HCT116 (cell line): ENCODE results near the gene TEX10. TPM values are rescaled to one million over a fixed set of nuclear protein-coding genes. Genes with fewer than 3 reads are reported as not detected.

Source experiments
- ATAC-seq: fragments of 200-7000 bp; cut with Tn5 transposase; 2 replicates; pipeline ENCODE4 v1.9.1; 2020; ENCODE audit warnings: mild to moderate bottlenecking, moderate library complexity
- BruUV-seq: library from RNA; stranded (reverse); fragments of 400-500 nt; replicated peaks from 2 replicates; lab custom pipeline; 2021; lab: Mats Ljungman, UMichigan
- CTCF ChIA-PET: fragments of 300-600 bp; sonication (Branson Sonifier 250); formaldehyde crosslinking; loops from one replicate; lab custom pipeline; 2021; ENCODE audit warnings: antibody characterized with exemption; lab: Charles Lee
- POLR2A ChIA-PET: fragments of 300-600, 350-600 bp; sonication (Branson Sonifier 250); formaldehyde crosslinking; loops from one replicate; lab custom pipeline; 2021; ENCODE audit warnings: antibody characterized with exemption; lab: Charles Lee
- RAD21 ChIA-PET, 2 experiments: fragments of 300-600 bp; sonication (Branson Sonifier 250); formaldehyde crosslinking; loops; one replicate each; lab custom pipeline; 2023; ENCODE audit warnings: low total read pairs in 2 of 2; ENCODE audit not compliant: uncharacterized antibody in 2 of 2, unreplicated experiment in 2 of 2, low non-redundant PET in 1 of 2; lab: Charles Lee
- DNase-seq: peaks from one replicate; pipeline ENCODE4 v3.0.0-alpha.2; 2010; ENCODE audit warnings: low read depth, low spot score
- H2AFZ ChIP-seq: fragments of 200-600 bp; shearing (Covaris generic), sonication (generic); 2 replicates; pipeline ENCODE4 v1.6.1; 2017; ENCODE audit warnings: low read depth, mixed run types, mixed read lengths, antibody characterized with exemption, low read length; ENCODE audit not compliant: poor library complexity, severe bottlenecking
- H3K27ac ChIP-seq: 2 replicates; pipeline ENCODE4 v1.5.1; 2012; ENCODE audit warnings: low read depth, low read length
- H3K27me3 ChIP-seq: fragments of 200-600 bp; sonication (generic); 2 replicates; pipeline ENCODE4 v1.6.1; 2016; ENCODE audit warnings: mixed run types, low read length, mixed read lengths; ENCODE audit not compliant: insufficient read depth
- H3K36me3 ChIP-seq, 2 experiments: fragments of 200-500 bp in 1 of 2; fragments of 200-600 bp in 1 of 2; sonication (Bioruptor generic) in 1 of 2; sonication (generic) in 1 of 2; 2 replicates each; pipeline versions ENCODE4 v1.5.1 to v1.6.1; 2014 to 2016; ENCODE audit warnings: low read length in 2 of 2, inconsistent platforms in 1 of 2, mixed read lengths in 1 of 2, mixed run types in 1 of 2; ENCODE audit not compliant: insufficient read depth in 2 of 2, control insufficient read depth in 1 of 2
- H3K4me1 ChIP-seq, 2 experiments: fragments of 200-600 bp in 1 of 2; sonication (generic) in 1 of 2; 2 replicates each; pipeline versions ENCODE4 v1.5.1 to v1.6.1; 2012 to 2017; ENCODE audit warnings: low read length in 2 of 2, inconsistent platforms in 1 of 2, mild to moderate bottlenecking in 1 of 2, mixed read lengths in 1 of 2, mixed run types in 1 of 2, moderate library complexity in 1 of 2; ENCODE audit not compliant: insufficient read depth in 2 of 2, control insufficient read depth in 1 of 2
- H3K4me2 ChIP-seq: fragments of 200-600 bp; sonication (generic); 2 replicates; pipeline ENCODE4 v1.6.1; 2017; ENCODE audit warnings: mixed run types, low read length, mixed read lengths
- H3K4me3 ChIP-seq, 2 experiments: fragments of 200-600 bp in 1 of 2; sonication (generic) in 1 of 2; replicated peaks in 1 of 2; 2 replicates each; pipeline ENCODE4 v1.5.1; 2011 to 2016; ENCODE audit warnings: low read length in 2 of 2, control low read depth in 1 of 2, low read depth in 1 of 2, mild to moderate bottlenecking in 1 of 2, mixed read lengths in 1 of 2, mixed run types in 1 of 2
- H3K79me2 ChIP-seq: fragments of 200-600 bp; sonication (generic); 2 replicates; pipeline ENCODE4 v1.6.1; 2017; ENCODE audit warnings: mild to moderate bottlenecking, mixed run types, low read length, moderate library complexity, mixed read lengths; ENCODE audit not compliant: insufficient read depth
- H3K9ac ChIP-seq: fragments of 200-600 bp; sonication (generic); 2 replicates; pipeline ENCODE4 v1.6.1; 2016; ENCODE audit warnings: low read length, mixed read lengths
- H3K9me2 ChIP-seq: fragments of 200-600 bp; sonication (generic), shearing (Covaris generic); 2 replicates; pipeline ENCODE4 v1.6.1; 2017; ENCODE audit warnings: mixed run types, mild to moderate bottlenecking, moderate library complexity; ENCODE audit not compliant: insufficient read depth
- H3K9me3 ChIP-seq, 2 experiments: fragments of 200-500 bp in 1 of 2; fragments of 200-600 bp in 1 of 2; sonication (Bioruptor generic) in 1 of 2; sonication (generic) in 1 of 2; 2 replicates each; pipeline ENCODE4 v1.6.1; 2014 to 2017; ENCODE audit warnings: low read length in 2 of 2, mixed read lengths in 2 of 2, inconsistent platforms in 1 of 2, low read depth in 1 of 2, mild to moderate bottlenecking in 1 of 2, mixed run types in 1 of 2, moderate library complexity in 1 of 2; ENCODE audit not compliant: control insufficient read depth in 1 of 2, insufficient read depth in 1 of 2
- H4K20me1 ChIP-seq: fragments of 200-600 bp; sonication (generic), shearing (Covaris generic); 2 replicates; pipeline ENCODE4 v1.6.1; 2017; ENCODE audit warnings: mixed run types, mild to moderate bottlenecking, moderate library complexity; ENCODE audit not compliant: insufficient read depth
- CBX3 ChIP-seq: IDR thresholded peaks from 2 replicates; pipeline ENCODE4 v1.6.1; 2012; ENCODE audit warnings: low read depth
- EGR1 ChIP-seq: IDR thresholded peaks from 2 replicates; pipeline ENCODE4 v1.6.1; 2012; ENCODE audit warnings: low read depth
- ELF1 ChIP-seq: IDR thresholded peaks from 2 replicates; pipeline ENCODE4 v1.6.1; 2012; ENCODE audit warnings: low read depth, borderline replicate concordance
- EZH2phosphoT487 ChIP-seq: fragments of 200-600 bp; IDR thresholded peaks from 2 replicates; pipeline ENCODE4 v1.6.1; 2018; ENCODE audit warnings: antibody characterized with exemption, borderline replicate concordance
- FOSL1 ChIP-seq: IDR thresholded peaks from 2 replicates; pipeline ENCODE4 v1.6.1; 2012; ENCODE audit warnings: low read depth
- JUND ChIP-seq: IDR thresholded peaks from 2 replicates; pipeline ENCODE4 v1.6.1; 2012
- POLR2A ChIP-seq: IDR thresholded peaks from 2 replicates; pipeline ENCODE4 v1.7.0; 2011; ENCODE audit warnings: borderline replicate concordance; ENCODE audit not compliant: insufficient read depth, insufficient read length; ENCODE audit errors: extremely low read depth
- POLR2AphosphoS5 ChIP-seq: IDR thresholded peaks from 2 replicates; pipeline ENCODE4 v1.6.1; 2011; ENCODE audit warnings: mild to moderate bottlenecking, low read depth, low read length, moderate library complexity
- RAD21 ChIP-seq: IDR thresholded peaks from 2 replicates; pipeline ENCODE4 v1.6.1; 2012; ENCODE audit warnings: low read depth, mild to moderate bottlenecking
- REST ChIP-seq: IDR thresholded peaks from 2 replicates; pipeline ENCODE4 v1.6.1; 2012; ENCODE audit warnings: low read depth
- SIN3A ChIP-seq: IDR thresholded peaks from 2 replicates; pipeline ENCODE4 v1.6.1; 2012; ENCODE audit warnings: low read depth
- SP1 ChIP-seq: IDR thresholded peaks from 2 replicates; pipeline ENCODE4 v1.6.1; 2012; ENCODE audit warnings: low read depth
- SRF ChIP-seq: IDR thresholded peaks from 2 replicates; pipeline ENCODE4 v1.6.1; 2012; ENCODE audit warnings: low read depth
- YY1 ChIP-seq: IDR thresholded peaks from 2 replicates; pipeline ENCODE4 v1.6.1; 2011; ENCODE audit warnings: low read length, low read depth, moderate library complexity, mild to moderate bottlenecking; ENCODE audit not compliant: insufficient replicate concordance; ENCODE audit errors: extremely low read depth
- ZBTB33 ChIP-seq: IDR thresholded peaks from 2 replicates; pipeline ENCODE4 v1.6.1; 2011; ENCODE audit warnings: mild to moderate bottlenecking, low read length, moderate library complexity; ENCODE audit not compliant: insufficient replicate concordance; ENCODE audit errors: extremely low read depth
- ZFX ChIP-seq: fragments of 450-650 bp; IDR thresholded peaks from 2 replicates; pipeline ENCODE4 v1.6.1; 2017
- ZNF274 ChIP-seq: fragments of 200-500 bp; sonication (Bioruptor generic); IDR thresholded peaks from 2 replicates; pipeline ENCODE4 v1.6.1; 2014; ENCODE audit warnings: mild to moderate bottlenecking, low read depth, low read length, inconsistent platforms
- intact Hi-C: fragments of 100-400 bp; cut with micrococcal nuclease; formaldehyde crosslinking; loops from 2 replicates; pipeline ENCODE4 v1.10.0; 2022
- total RNA-seq: library from RNA; stranded (reverse); gene quantifications from one replicate; pipeline ENCODE4 v1.2.1, GENCODE V29; 2021; ENCODE audit not compliant: unreplicated experiment
- TF ChIP-seq, protein P1 (sequence below), 3 experiments: fragments of 200-600 bp in 1 of 3; sonication (generic) in 1 of 3; IDR thresholded peaks in 2 of 3; conservative IDR thresholded peaks in 1 of 3; 2 replicates each; pipeline ENCODE4 v1.5.1; 2012 to 2017; ENCODE audit warnings: low read depth in 2 of 3, low read length in 2 of 3, antibody characterized with exemption in 1 of 3, borderline replicate concordance in 1 of 3, control low read depth in 1 of 3, mild to moderate bottlenecking in 1 of 3, mixed read lengths in 1 of 3, mixed run types in 1 of 3, moderate library complexity in 1 of 3; ENCODE audit not compliant: insufficient read depth in 1 of 3
- TF ChIP-seq, protein P2 (sequence below): IDR thresholded peaks from 2 replicates; pipeline ENCODE4 v1.6.1; 2012

TEX10 gene
- total RNA-seq, 1 experiment from 2014 or later = 53.0 TPM

DNA sequence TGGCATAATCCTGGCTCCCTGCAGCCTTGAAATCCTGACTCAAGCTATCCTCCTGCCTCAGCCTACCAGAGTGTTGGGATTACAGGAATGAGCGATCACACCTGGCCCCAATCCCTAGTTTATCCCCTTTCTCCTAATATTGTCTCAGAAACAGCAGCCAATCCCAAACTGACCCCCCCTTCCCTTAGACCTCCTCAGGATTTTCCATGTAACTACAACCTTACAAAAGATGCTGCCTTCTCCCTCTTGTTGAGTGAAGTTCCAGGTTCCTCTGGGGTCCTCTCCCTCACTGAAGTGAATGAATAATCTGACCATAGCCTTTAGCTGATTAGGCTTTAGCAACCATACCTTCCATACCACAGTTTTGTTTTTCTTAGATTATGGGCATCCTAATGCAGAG lies 48.3 kb upstream of the TEX10 start (continued):
- TF ChIP-seq, protein P1, sequence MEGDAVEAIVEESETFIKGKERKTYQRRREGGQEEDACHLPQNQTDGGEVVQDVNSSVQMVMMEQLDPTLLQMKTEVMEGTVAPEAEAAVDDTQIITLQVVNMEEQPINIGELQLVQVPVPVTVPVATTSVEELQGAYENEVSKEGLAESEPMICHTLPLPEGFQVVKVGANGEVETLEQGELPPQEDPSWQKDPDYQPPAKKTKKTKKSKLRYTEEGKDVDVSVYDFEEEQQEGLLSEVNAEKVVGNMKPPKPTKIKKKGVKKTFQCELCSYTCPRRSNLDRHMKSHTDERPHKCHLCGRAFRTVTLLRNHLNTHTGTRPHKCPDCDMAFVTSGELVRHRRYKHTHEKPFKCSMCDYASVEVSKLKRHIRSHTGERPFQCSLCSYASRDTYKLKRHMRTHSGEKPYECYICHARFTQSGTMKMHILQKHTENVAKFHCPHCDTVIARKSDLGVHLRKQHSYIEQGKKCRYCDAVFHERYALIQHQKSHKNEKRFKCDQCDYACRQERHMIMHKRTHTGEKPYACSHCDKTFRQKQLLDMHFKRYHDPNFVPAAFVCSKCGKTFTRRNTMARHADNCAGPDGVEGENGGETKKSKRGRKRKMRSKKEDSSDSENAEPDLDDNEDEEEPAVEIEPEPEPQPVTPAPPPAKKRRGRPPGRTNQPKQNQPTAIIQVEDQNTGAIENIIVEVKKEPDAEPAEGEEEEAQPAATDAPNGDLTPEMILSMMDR (IDR thresholded peaks at IDR 0.05 in 2 of 3, conservative IDR thresholded peaks at IDR 0.05 in 1 of 3; ENCODE audit: borderline replicate concordance in 1 of 3, insufficient read depth in 1 of 3, low read depth in 2 of 3, low read length in 2 of 3) = no peak
- no peak for TF ChIP-seq ELF1
- no peak for TF ChIP-seq YY1

DNA sequence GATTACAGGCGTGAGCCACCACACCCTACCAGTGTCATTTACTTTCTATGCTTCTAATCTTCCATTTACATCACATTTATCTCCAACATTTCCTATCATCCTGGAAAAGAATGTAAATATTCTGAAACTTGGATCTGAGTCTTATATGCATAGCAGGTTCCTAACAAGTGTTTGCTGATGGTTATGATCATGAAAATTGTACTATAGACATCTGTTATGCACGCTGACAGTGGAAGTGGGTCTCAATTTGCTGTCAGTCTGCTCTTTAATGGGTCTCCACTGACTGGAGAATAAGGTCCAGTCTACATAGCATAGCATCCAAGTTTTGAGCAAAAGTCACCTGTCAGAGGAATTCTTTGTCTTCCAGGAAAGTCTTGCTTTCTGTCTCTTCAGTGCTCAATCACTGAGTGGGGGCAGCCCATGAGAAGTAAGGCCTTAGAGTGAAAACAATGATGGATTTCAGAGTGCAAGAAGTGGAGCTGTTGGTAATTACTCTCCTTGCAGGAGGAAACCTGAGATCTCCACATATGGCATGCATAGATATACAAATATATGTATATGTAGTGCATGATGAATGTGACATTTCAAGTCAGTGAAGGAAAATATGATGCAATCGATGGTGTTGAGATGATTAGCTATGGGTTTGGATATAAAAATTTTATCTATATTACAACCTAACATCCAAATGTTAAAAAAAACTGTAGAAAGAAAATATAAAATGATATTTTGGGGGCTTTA lies 45.0 kb upstream of the TEX10 start:
- Histone ChIP-seq H3K4me3 (no peak overlapping the region), H3K4me1 (no peaks in the 10 kb centered on the region), H2AFZ (no peak overlapping the region), H4K20me1 (no peaks in the 10 kb centered on the region), H3K9ac (no peak overlapping the region), H3K79me2 (no peaks in the 10 kb centered on the region), H3K9me3 (no peaks in the 10 kb centered on the region), H3K9me2 (no peaks in the 10 kb centered on the region), H3K27ac (no peak overlapping the region), H3K4me2 (no peak overlapping the region), H3K36me3 (no peaks in the 10 kb centered on the region), H3K27me3 (no peaks in the 10 kb centered on the region)
- RAD21 ChIA-PET = no interaction called here
- POLR2A ChIA-PET = no interaction called here
- CTCF ChIA-PET = no interaction called here
- DNase-seq (no peak), ATAC-seq (no peak)
- BruUV-seq = no TSS peak
- intact Hi-C loops = no loop called here
- no peak for TF ChIP-seq RAD21
- TF ChIP-seq EGR1 = no peak
- no peak for TF ChIP-seq ZBTB33
- no peak for TF ChIP-seq ZNF274
- TF ChIP-seq POLR2AphosphoS5 = no peak
- TF ChIP-seq JUND = no peak
- no peak for TF ChIP-seq SRF
- TF ChIP-seq REST = no peak
- no peak for TF ChIP-seq ZFX
- TF ChIP-seq SP1 = no peak
- TF ChIP-seq FOSL1 = no peak
- TF ChIP-seq EZH2phosphoT487 = no peak
- TF ChIP-seq POLR2A = no peak
- TF ChIP-seq, protein P2, sequence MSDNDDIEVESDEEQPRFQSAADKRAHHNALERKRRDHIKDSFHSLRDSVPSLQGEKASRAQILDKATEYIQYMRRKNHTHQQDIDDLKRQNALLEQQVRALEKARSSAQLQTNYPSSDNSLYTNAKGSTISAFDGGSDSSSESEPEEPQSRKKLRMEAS = no peak
- no peak for TF ChIP-seq CBX3
- TF ChIP-seq ELF1 = no peak
- TF ChIP-seq SIN3A = no peak
